Smooth muscle cell of the brain vasculature (primary cell): Measurements from ENCODE around the gene DYNAP.

Source experiments
- DNase-seq: peaks from one replicate; pipeline ENCODE4 v3.0.0-alpha.2; 2012; ENCODE audit warnings: low read depth, low spot score

The DYNAP gene

DNA sequence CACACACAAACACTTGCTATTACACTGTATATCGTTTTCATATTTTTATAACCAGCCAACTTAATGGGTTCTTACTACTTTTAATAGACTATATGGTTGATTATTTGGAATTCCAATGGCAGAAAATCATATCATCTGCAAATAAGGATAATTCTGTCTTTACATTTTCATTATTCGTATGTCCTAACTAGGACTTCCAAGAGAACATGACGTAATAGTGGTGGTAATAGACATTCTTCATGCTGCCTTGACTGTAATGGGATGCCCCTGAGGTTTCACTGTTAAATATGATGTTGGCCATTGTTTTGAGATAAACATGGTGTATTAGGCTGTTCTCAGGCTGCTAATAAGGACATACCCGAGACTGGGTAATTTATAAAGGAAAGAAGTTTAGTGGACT lies 45.2 kb downstream of the DYNAP start:
- DNase-seq = no peak

- DNase-seq = no peak
Observed at GRCh38 chr18:54641734-54642133, 50.7 kb downstream of the DYNAP start.

- no peak for DNase-seq
Observed at GRCh38 chr18:54647176-54647575, 56.1 kb downstream of the DYNAP start.
